Neural progenitor cell (in vitro differentiated cells): ENCODE results near the gene LHX1.

Experiments
- CTCF ChIP-seq: fragments of 200-600 bp; sonication (generic); IDR thresholded peaks from 2 replicates; pipeline ENCODE4 v1.5.1; 2017; ENCODE audit warnings: antibody characterized with exemption, mild to moderate bottlenecking
- EZH2 ChIP-seq: fragments of 200-600 bp; sonication (generic); IDR thresholded peaks from 2 replicates; pipeline ENCODE4 v1.6.1; 2017; ENCODE audit warnings: antibody characterized with exemption, mild to moderate bottlenecking, moderate library complexity
- EZH2phosphoT487 ChIP-seq: fragments of 200-600 bp; sonication (generic); IDR thresholded peaks from 2 replicates; pipeline ENCODE4 v1.6.1; 2017; ENCODE audit warnings: antibody characterized with exemption

- TF ChIP-seq CTCF (no peak), EZH2 (no peak), EZH2phosphoT487 (no peak)
These were observed 41.7 kb downstream of the LHX1 start for GRCh38 chr17:36978810-36979564.
